ENCODE data around the gene SPRR5. TPM values are rescaled to one million over a fixed set of nuclear protein-coding genes. Genes with fewer than 3 reads are reported as not detected.

The SPRR5 gene
- polyA plus RNA-seq, 1 of the 3 experiments (the other 2 are of a cell fraction): not detected

DNA sequence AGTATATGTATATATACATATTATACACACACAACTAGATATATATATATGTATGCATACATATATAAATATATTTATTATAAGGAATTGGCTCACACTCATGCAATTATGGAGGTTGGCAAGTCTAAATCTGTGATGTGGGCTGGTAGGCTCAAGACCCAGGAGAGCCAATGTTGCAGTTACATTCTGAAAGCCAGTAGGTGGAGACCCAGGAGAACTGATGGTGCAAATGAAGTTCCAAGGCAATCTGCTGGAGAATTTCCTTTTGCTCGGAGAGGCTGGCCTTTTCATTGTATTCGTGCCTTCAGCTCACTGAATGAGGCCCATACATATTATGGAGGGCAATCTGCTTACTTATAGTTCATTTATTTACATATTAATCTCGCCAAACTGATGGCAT lies 29.2 kb upstream of the SPRR5 start:
- H3K4me2 ChIP-seq: no peak overlapping the region
- POLR2A ChIA-PET: no interaction called here
- CTCF ChIA-PET: no interaction called here
- no peak overlapping the region for H3K4me3 ChIP-seq (ENCODE audit: low read depth in 2 of 2, low read length in 1 of 2)
- no peaks in the 10 kb centered on the region for H4K20me1 ChIP-seq (ENCODE audit: insufficient read depth)
- H3K27ac ChIP-seq (ENCODE audit: low read depth in 2 of 2, low read length in 1 of 2): no peak overlapping the region
- TF ChIP-seq EP300 (IDR thresholded peaks at IDR 0.05; ENCODE audit: borderline replicate concordance in 1 of 2, low read depth in 1 of 2, low read length in 1 of 2): no peak
- peak; percentile 31; the same call in 1 of the 2 replicates for TF ChIP-seq RAD21 (IDR thresholded peaks at IDR 0.05; ENCODE audit: low read length)
- H3K9ac ChIP-seq: no peak overlapping the region
- H3K36me3 ChIP-seq (replicated peaks in 1 of 2; ENCODE audit: control insufficient read depth in 1 of 2, insufficient read depth in 2 of 2, low read length in 1 of 2): peaks cover 0 to 4% of the 10 kb centered on the region in 2 experiments
- no peaks in the 10 kb centered on the region for H3K27me3 ChIP-seq (ENCODE audit: insufficient read depth)
- no peak overlapping the region for H2AFZ ChIP-seq (ENCODE audit: low read depth)
- no peak for DNase-seq
- no peaks in the 10 kb centered on the region for H3F3A ChIP-seq (replicated peaks; ENCODE audit: insufficient read depth)
- H3K9me2 ChIP-seq: no peaks in the 10 kb centered on the region
- WGBS (ENCODE audit: low lambda C conversion rate): 7% methylated on average over 3 of the region's 3 CpGs
- H3K9me3 ChIP-seq: no peaks in the 10 kb centered on the region; the same call in 1 of the 2 replicates
- H3K79me2 ChIP-seq (ENCODE audit: insufficient read depth): no peaks in the 10 kb centered on the region
- no peaks in the 10 kb centered on the region for H3K4me1 ChIP-seq (ENCODE audit: control insufficient read depth in 1 of 2, insufficient read depth in 2 of 2, low read depth in 1 of 2, low read length in 1 of 2)

DNA sequence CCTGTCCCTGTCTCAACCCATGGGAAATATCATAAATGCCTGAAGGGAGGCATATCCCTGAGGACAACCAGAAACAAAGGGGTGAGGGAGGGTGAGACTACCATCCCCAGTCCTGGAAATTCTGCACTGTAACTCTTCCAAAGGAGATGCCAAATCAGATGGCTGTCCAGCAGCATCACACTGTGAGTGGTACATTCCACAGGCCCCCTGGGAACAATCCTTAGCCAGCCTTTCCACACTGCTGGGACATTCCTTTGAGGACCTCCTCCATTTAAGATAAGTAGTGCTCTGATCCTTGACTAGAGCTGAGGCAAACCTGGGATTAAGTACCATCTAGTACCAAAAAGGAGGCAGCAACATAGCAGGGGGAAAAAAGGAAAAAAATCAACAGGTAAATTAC lies 27.9 kb upstream of the SPRR5 start:
- Histone ChIP-seq H3K4me2 (no peak overlapping the region), H3K27ac (ENCODE audit: low read depth in 2 of 2, low read length in 1 of 2) (no peak overlapping the region), H3K4me3 (ENCODE audit: low read depth in 2 of 2, low read length in 1 of 2) (no peak overlapping the region), H3F3A (replicated peaks; ENCODE audit: insufficient read depth) (no peaks in the 10 kb centered on the region), H3K4me1 (ENCODE audit: control insufficient read depth in 1 of 2, insufficient read depth in 2 of 2, low read depth in 1 of 2, low read length in 1 of 2) (no peaks in the 10 kb centered on the region), H3K27me3 (ENCODE audit: insufficient read depth) (no peaks in the 10 kb centered on the region), H3K9me3 (no peaks in the 10 kb centered on the region; the same call in 1 of the 2 replicates), H3K36me3 (replicated peaks in 1 of 2; ENCODE audit: control insufficient read depth in 1 of 2, insufficient read depth in 2 of 2, low read length in 1 of 2) (peaks cover 0 to 4% of the 10 kb centered on the region in 2 experiments), H3K9ac (no peak overlapping the region), H3K79me2 (ENCODE audit: insufficient read depth) (no peaks in the 10 kb centered on the region), H3K9me2 (no peaks in the 10 kb centered on the region), H4K20me1 (ENCODE audit: insufficient read depth) (no peaks in the 10 kb centered on the region), H2AFZ (ENCODE audit: low read depth) (no peak overlapping the region)
- ChIA-PET POLR2A (no interaction called here), CTCF (interaction anchor here (1.0 kb wide), 1 partner anchor 50 kb away, joined by 3 read pairs; no protein-coding TSS in a partner anchor)
- DNase-seq: no peak
- no peak for TF ChIP-seq FOXJ3 (CRISPR knock-in tag; IDR thresholded peaks at IDR 0.05)
- TF ChIP-seq POLR2AphosphoS5 (IDR thresholded peaks at IDR 0.05; ENCODE audit: low read depth, low read length): no peak
- no peak for TF ChIP-seq GABPA (IDR thresholded peaks at IDR 0.05; ENCODE audit: low read depth)

DNA sequence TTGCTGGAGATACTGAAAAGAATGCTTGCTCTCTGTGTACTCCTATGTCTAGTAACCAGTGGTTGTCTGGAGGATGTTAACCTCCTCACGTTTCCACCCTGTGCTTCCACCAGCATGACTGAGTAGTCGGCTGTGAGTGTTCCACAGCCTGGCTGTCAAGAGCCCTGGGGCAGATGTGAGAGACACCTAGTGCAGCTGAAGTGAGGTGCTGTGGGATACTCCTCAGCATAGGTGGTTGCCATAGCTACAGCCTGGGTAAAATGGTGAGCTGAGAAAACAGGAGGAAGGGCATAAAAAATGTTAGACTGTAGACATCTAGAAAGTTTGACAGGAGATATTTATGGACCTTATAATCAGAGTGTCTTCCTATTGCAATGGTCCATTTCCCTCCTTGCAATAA lies 22.8 kb upstream of the SPRR5 start:
- H2AFZ ChIP-seq (ENCODE audit: low read depth): no peak overlapping the region
- no peak overlapping the region for H3K4me3 ChIP-seq (ENCODE audit: low read depth in 2 of 2, low read length in 1 of 2)
- H3K9ac ChIP-seq: no peak overlapping the region
- TF ChIP-seq SMC3 (IDR thresholded peaks at IDR 0.05; ENCODE audit: low read depth, low read length) (no peak), MEF2A (IDR thresholded peaks at IDR 0.05; ENCODE audit: borderline replicate concordance, low read depth) (no peak), GATA2 (CRISPR knock-in tag; IDR thresholded peaks at IDR 0.05) (no peak), RAD21 (IDR thresholded peaks at IDR 0.05; ENCODE audit: low read length) (no peak), FOXM1 (IDR thresholded peaks at IDR 0.05; ENCODE audit: low read depth) (no peak), ELF1 (IDR thresholded peaks at IDR 0.05) (no peak)
- TF ChIP-seq, protein P1, sequence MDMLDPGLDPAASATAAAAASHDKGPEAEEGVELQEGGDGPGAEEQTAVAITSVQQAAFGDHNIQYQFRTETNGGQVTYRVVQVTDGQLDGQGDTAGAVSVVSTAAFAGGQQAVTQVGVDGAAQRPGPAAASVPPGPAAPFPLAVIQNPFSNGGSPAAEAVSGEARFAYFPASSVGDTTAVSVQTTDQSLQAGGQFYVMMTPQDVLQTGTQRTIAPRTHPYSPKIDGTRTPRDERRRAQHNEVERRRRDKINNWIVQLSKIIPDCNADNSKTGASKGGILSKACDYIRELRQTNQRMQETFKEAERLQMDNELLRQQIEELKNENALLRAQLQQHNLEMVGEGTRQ (IDR thresholded peaks at IDR 0.05; ENCODE audit: borderline replicate concordance, low read depth, low read length): no peak
- H3K4me1 ChIP-seq (ENCODE audit: control insufficient read depth in 1 of 2, insufficient read depth in 2 of 2, low read depth in 1 of 2, low read length in 1 of 2): no peaks in the 10 kb centered on the region
- ChIA-PET CTCF (no interaction called here), POLR2A (no interaction called here)
- H4K20me1 ChIP-seq (ENCODE audit: insufficient read depth): no peaks in the 10 kb centered on the region
- no peaks in the 10 kb centered on the region for H3K27me3 ChIP-seq (ENCODE audit: insufficient read depth)
- no peaks in the 10 kb centered on the region for H3K9me2 ChIP-seq
- no peak for DNase-seq
- no peaks in the 10 kb centered on the region for H3K9me3 ChIP-seq
- H3K36me3 ChIP-seq (replicated peaks in 1 of 2; ENCODE audit: control insufficient read depth in 1 of 2, insufficient read depth in 2 of 2, low read length in 1 of 2): no peaks in the 10 kb centered on the region
- H3F3A ChIP-seq (replicated peaks; ENCODE audit: insufficient read depth): no peaks in the 10 kb centered on the region
- no peaks in the 10 kb centered on the region for H3K79me2 ChIP-seq (ENCODE audit: insufficient read depth)
- H3K27ac ChIP-seq (ENCODE audit: low read depth in 2 of 2, low read length in 1 of 2): no peak overlapping the region
- H3K4me2 ChIP-seq: no peak overlapping the region
- 23% methylated on average over 2 of the region's 2 CpGs for WGBS (ENCODE audit: low lambda C conversion rate)
